B cell (primary cell): ENCODE data around the gene CEBPZOS. TPM values are rescaled to one million over a fixed set of nuclear protein-coding genes. Genes with fewer than 3 reads are reported as not detected.

ENCODE experiments used
- ATAC-seq: fragments of 200-7000 bp; cut with Tn5 transposase; one replicate; pipeline ENCODE4 v1.10.0; 2021; ENCODE audit warnings: low read depth, mild to moderate bottlenecking, moderate number of reproducible peaks, moderate library complexity
- CTCF ChIA-PET: fragments of 350-600 bp; sonication (Branson Sonifier 250); formaldehyde crosslinking; loops from one replicate; lab custom pipeline; 2021; ENCODE audit warnings: antibody characterized with exemption, inconsistent platforms; lab: Charles Lee
- POLR2A ChIA-PET: fragments of 350-600 bp; sonication (Branson Sonifier 250); formaldehyde crosslinking; loops from one replicate; lab custom pipeline; 2021; ENCODE audit warnings: antibody characterized with exemption; lab: Charles Lee
- DNase-seq: peaks from one replicate; pipeline ENCODE4 v3.0.0; 2013
- H2AFZ ChIP-seq: 2 replicates; pipeline ENCODE4 v1.6.1; 2012; ENCODE audit warnings: mild to moderate bottlenecking, low read depth, low read length; ENCODE audit not compliant: insufficient read depth, poor library complexity, severe bottlenecking
- H3K27ac ChIP-seq, 2 donors: 1 replicate in 1 of 2; 2 replicates in 1 of 2; pipeline ENCODE4 v1.5.1; 2012 to 2013; ENCODE audit warnings: low read length in 2 of 2, mild to moderate bottlenecking in 2 of 2, moderate library complexity in 1 of 2
- H3K27me3 ChIP-seq, 4 experiments: fragments of 200-600 bp in 1 of 4; sonication (generic) in 1 of 4; replicated peaks in 1 of 4; 1 replicate in 2 of 4; 2 replicates in 2 of 4; pipeline versions ENCODE4 v1.6.1 to v1.7.0; 2013 to 2016; ENCODE audit warnings: low read length in 3 of 4, mild to moderate bottlenecking in 2 of 4, mixed read lengths in 1 of 4, moderate library complexity in 1 of 4; ENCODE audit not compliant: insufficient read depth in 4 of 4, control insufficient read depth in 3 of 4; ENCODE audit errors: control extremely low read depth in 1 of 4
- H3K36me3 ChIP-seq, 2 experiments: replicated peaks in 1 of 2; 1 replicate in 1 of 2; 2 replicates in 1 of 2; pipeline versions ENCODE4 v1.6.1 to v1.7.1; 2013; ENCODE audit warnings: low read length in 1 of 2; ENCODE audit not compliant: insufficient read depth in 2 of 2, control insufficient read depth in 1 of 2; ENCODE audit errors: control extremely low read depth in 1 of 2, extremely low read depth in 1 of 2
- H3K4me1 ChIP-seq, 2 donors: fragments of 200-600 bp in 1 of 2; sonication (generic) in 1 of 2; 1 replicate in 1 of 2; 2 replicates in 1 of 2; pipeline versions ENCODE4 v1.5.1 to v1.6.1; 2013 to 2017; ENCODE audit warnings: low read length in 2 of 2; ENCODE audit not compliant: control insufficient read depth in 2 of 2, insufficient read depth in 2 of 2
- H3K4me2 ChIP-seq: replicated peaks from 2 replicates; pipeline ENCODE3; 2012; ENCODE audit warnings: mild to moderate bottlenecking, low read depth, low read length; ENCODE audit not compliant: poor library complexity, severe bottlenecking
- H3K4me3 ChIP-seq, 5 experiments: fragments of 200-600 bp in 1 of 5; sonication (generic) in 1 of 5; 1 replicate in 3 of 5; 2 replicates in 2 of 5; pipeline versions ENCODE4 v1.5.1 to v1.7.0; 2011 to 2016; ENCODE audit warnings: low read length in 4 of 5, mild to moderate bottlenecking in 4 of 5, low read depth in 2 of 5, control low read depth in 1 of 5, moderate library complexity in 1 of 5; ENCODE audit not compliant: insufficient read depth in 1 of 5; ENCODE audit errors: control extremely low read depth in 1 of 5, extremely low read depth in 1 of 5
- H3K79me2 ChIP-seq: fragments of 200-600 bp; sonication (generic); one replicate; pipeline ENCODE4 v1.6.0; 2016; ENCODE audit warnings: low read length; ENCODE audit not compliant: control insufficient read depth, insufficient read depth
- H3K9ac ChIP-seq: fragments of 200-600 bp; sonication (generic); 2 replicates; pipeline ENCODE4 v1.6.1; 2017; ENCODE audit warnings: mild to moderate bottlenecking, low read length, moderate library complexity
- H3K9me3 ChIP-seq, 3 donors: one replicate each; pipeline versions ENCODE4 v1.6.1 to v1.7.1; 2013; ENCODE audit warnings: low read length in 2 of 3; ENCODE audit not compliant: control insufficient read depth in 2 of 3, insufficient read depth in 1 of 3; ENCODE audit errors: control extremely low read depth in 1 of 3
- H4K20me1 ChIP-seq: 2 replicates; pipeline ENCODE4 v1.6.0; 2012; ENCODE audit warnings: mild to moderate bottlenecking, low read length; ENCODE audit not compliant: insufficient read depth, control insufficient read depth, poor library complexity, severe bottlenecking
- H3K27ac Mint-ChIP-seq: one replicate; pipeline ENCODE4 v1.8.0; 2021; ENCODE audit warnings: mixed read lengths
- H3K27me3 Mint-ChIP-seq: one replicate; pipeline ENCODE4 v1.8.0; 2021; ENCODE audit warnings: mixed read lengths
- H3K4me1 Mint-ChIP-seq: one replicate; pipeline ENCODE4 v1.8.0; 2021; ENCODE audit warnings: mixed read lengths
- H3K4me3 Mint-ChIP-seq: one replicate; pipeline ENCODE4 v1.8.0; 2021; ENCODE audit warnings: mixed read lengths
- H3K9me3 Mint-ChIP-seq: one replicate; pipeline ENCODE4 v1.8.0; 2022; ENCODE audit warnings: mixed read lengths; ENCODE audit not compliant: insufficient read depth
- CTCF ChIP-seq: fragments of 200-600 bp; IDR thresholded peaks from one replicate; pipeline ENCODE4 v1.8.0; 2022; ENCODE audit warnings: antibody characterized with exemption, mild to moderate bottlenecking
- EZH2 ChIP-seq: IDR thresholded peaks from 2 replicates; pipeline ENCODE4 v1.6.1; 2012; ENCODE audit warnings: borderline replicate concordance, low read depth, mild to moderate bottlenecking, moderate library complexity, low read length; ENCODE audit not compliant: insufficient read depth, poor library complexity, severe bottlenecking
- WGBS: methylation state at CpG from one replicate; pipeline ENCODE4 v1.1.5; 2013; ENCODE audit warnings: missing lambda C conversion rate; ENCODE audit not compliant: insufficient coverage; 5-methylcytosine and 5-hydroxymethylcytosine counted together
- intact Hi-C: fragments of 100-400 bp; cut with micrococcal nuclease; formaldehyde crosslinking; loops from one replicate; pipeline ENCODE4 v1.10.0; 2022
- polyA plus RNA-seq: library from polyadenylated mRNA; depleted of rRNA; stranded (reverse); fragments of >200 nt; gene quantifications from 2 replicates; pipeline ENCODE4 v1.2.3, GENCODE V29; 2012
- total RNA-seq, 2 donors: library from RNA; stranded (reverse); fragments of 120-200 nt in 1 of 2; gene quantifications; 1 replicate in 1 of 2; 2 replicates in 1 of 2; pipeline versions ENCODE4 v1.2.3 to v1.2.4, GENCODE V29; 2013 to 2022

Gene CEBPZOS
- total and polyA plus RNA-seq, 2 donors (not counting 1 experiment from before 2014, with no cell fraction given), result 17.6 to 36.7 TPM

- DNase-seq (no peak), ATAC-seq (no peak)
- Mint-ChIP-seq H3K27me3 (no peaks in the 10 kb centered on the region), H3K4me3 (no peak overlapping the region), H3K9me3 (no peaks in the 10 kb centered on the region), H3K4me1 (peaks cover 22% of the 10 kb centered on the region), H3K27ac (no peak overlapping the region)
- no peak for TF ChIP-seq CTCF
- Histone ChIP-seq H3K36me3 (peaks cover 6 to 34% of the 10 kb centered on the region in 2 experiments), H3K4me2 (no peak overlapping the region), H3K4me3 (no peak overlapping the region), H3K9me3 (peaks cover 0 to 4% (median 0%) of the 10 kb centered on the region in 3 donors), H4K20me1 (no peaks in the 10 kb centered on the region), H3K79me2 (peaks cover 30% of the 10 kb centered on the region), H3K27ac (no peak overlapping the region), H3K9ac (no peak overlapping the region), H3K27me3 (no peaks in the 10 kb centered on the region), H2AFZ (no peak overlapping the region), H3K4me1 (peaks cover 0 to 4% of the 10 kb centered on the region in 2 donors)
- POLR2A ChIA-PET, result no interaction called here
- intact Hi-C loops, result no loop called here
- 100% methylated on average over 2 of the region's 7 CpGs for WGBS
- CTCF ChIA-PET, result no interaction called here
Measured at GRCh38 chr2:37148325-37148724, 48.0 kb upstream of the CEBPZOS start.

- WGBS, result 48% methylated on average over 3 of the region's 6 CpGs
- TF ChIP-seq EZH2, result no peak
- no peak for TF ChIP-seq CTCF
- Mint-ChIP-seq H3K4me3 (peak overlapping the region; percentile 20), H3K27me3 (no peaks in the 10 kb centered on the region), H3K4me1 (peaks cover 29% of the 10 kb centered on the region), H3K27ac (no peak overlapping the region), H3K9me3 (no peaks in the 10 kb centered on the region)
- Histone ChIP-seq H3K9me3 (peaks cover 0 to 4% (median 0%) of the 10 kb centered on the region in 3 donors), H3K36me3 (peaks cover 6 to 29% of the 10 kb centered on the region in 2 experiments), H3K27me3 (no peaks in the 10 kb centered on the region), H2AFZ (no peak overlapping the region), H3K27ac (peak overlapping the region in 1 of 2 donors; percentile 13), H3K4me1 (peaks cover 5 to 10% of the 10 kb centered on the region in 2 donors), H4K20me1 (no peaks in the 10 kb centered on the region), H3K4me3 (no peak overlapping the region), H3K9ac (no peak overlapping the region), H3K4me2 (no peak overlapping the region), H3K79me2 (peaks cover 45% of the 10 kb centered on the region)
- ChIA-PET POLR2A (no interaction called here), CTCF (no interaction called here)
- intact Hi-C loops, result no loop called here
- ATAC-seq (peak; percentile 36), DNase-seq (peak; percentile 17)
Measured at GRCh38 chr2:37149626-37150322, 46.5 kb upstream of the CEBPZOS start.
